HCT116 (cell line): Measurements from ENCODE around the gene SNTG2. TPM values are rescaled to one million over a fixed set of nuclear protein-coding genes. Genes with fewer than 3 reads are reported as not detected.

Experiments
- ATAC-seq: fragments of 200-7000 bp; cut with Tn5 transposase; 2 replicates; pipeline ENCODE4 v1.9.1; 2020; ENCODE audit warnings: mild to moderate bottlenecking, moderate library complexity
- BruUV-seq: library from RNA; stranded (reverse); fragments of 400-500 nt; replicated peaks from 2 replicates; lab custom pipeline; 2021; lab: Mats Ljungman, UMichigan
- CTCF ChIA-PET: fragments of 300-600 bp; sonication (Branson Sonifier 250); formaldehyde crosslinking; loops from one replicate; lab custom pipeline; 2021; ENCODE audit warnings: antibody characterized with exemption; lab: Charles Lee
- POLR2A ChIA-PET: fragments of 300-600, 350-600 bp; sonication (Branson Sonifier 250); formaldehyde crosslinking; loops from one replicate; lab custom pipeline; 2021; ENCODE audit warnings: antibody characterized with exemption; lab: Charles Lee
- RAD21 ChIA-PET, 2 experiments: fragments of 300-600 bp; sonication (Branson Sonifier 250); formaldehyde crosslinking; loops; one replicate each; lab custom pipeline; 2023; ENCODE audit warnings: low total read pairs in 2 of 2; ENCODE audit not compliant: uncharacterized antibody in 2 of 2, unreplicated experiment in 2 of 2, low non-redundant PET in 1 of 2; lab: Charles Lee
- DNase-seq: peaks from one replicate; pipeline ENCODE4 v3.0.0-alpha.2; 2010; ENCODE audit warnings: low read depth, low spot score
- H2AFZ ChIP-seq: fragments of 200-600 bp; shearing (Covaris generic), sonication (generic); 2 replicates; pipeline ENCODE4 v1.6.1; 2017; ENCODE audit warnings: low read depth, mixed run types, mixed read lengths, antibody characterized with exemption, low read length; ENCODE audit not compliant: poor library complexity, severe bottlenecking
- H3K27ac ChIP-seq: 2 replicates; pipeline ENCODE4 v1.5.1; 2012; ENCODE audit warnings: low read depth, low read length
- H3K27me3 ChIP-seq: fragments of 200-600 bp; sonication (generic); 2 replicates; pipeline ENCODE4 v1.6.1; 2016; ENCODE audit warnings: mixed run types, low read length, mixed read lengths; ENCODE audit not compliant: insufficient read depth
- H3K36me3 ChIP-seq, 2 experiments: fragments of 200-500 bp in 1 of 2; fragments of 200-600 bp in 1 of 2; sonication (Bioruptor generic) in 1 of 2; sonication (generic) in 1 of 2; 2 replicates each; pipeline versions ENCODE4 v1.5.1 to v1.6.1; 2014 to 2016; ENCODE audit warnings: low read length in 2 of 2, inconsistent platforms in 1 of 2, mixed read lengths in 1 of 2, mixed run types in 1 of 2; ENCODE audit not compliant: insufficient read depth in 2 of 2, control insufficient read depth in 1 of 2
- H3K4me1 ChIP-seq, 2 experiments: fragments of 200-600 bp in 1 of 2; sonication (generic) in 1 of 2; 2 replicates each; pipeline versions ENCODE4 v1.5.1 to v1.6.1; 2012 to 2017; ENCODE audit warnings: low read length in 2 of 2, inconsistent platforms in 1 of 2, mild to moderate bottlenecking in 1 of 2, mixed read lengths in 1 of 2, mixed run types in 1 of 2, moderate library complexity in 1 of 2; ENCODE audit not compliant: insufficient read depth in 2 of 2, control insufficient read depth in 1 of 2
- H3K4me2 ChIP-seq: fragments of 200-600 bp; sonication (generic); 2 replicates; pipeline ENCODE4 v1.6.1; 2017; ENCODE audit warnings: mixed run types, low read length, mixed read lengths
- H3K4me3 ChIP-seq, 2 experiments: fragments of 200-600 bp in 1 of 2; sonication (generic) in 1 of 2; replicated peaks in 1 of 2; 2 replicates each; pipeline ENCODE4 v1.5.1; 2011 to 2016; ENCODE audit warnings: low read length in 2 of 2, control low read depth in 1 of 2, low read depth in 1 of 2, mild to moderate bottlenecking in 1 of 2, mixed read lengths in 1 of 2, mixed run types in 1 of 2
- H3K79me2 ChIP-seq: fragments of 200-600 bp; sonication (generic); 2 replicates; pipeline ENCODE4 v1.6.1; 2017; ENCODE audit warnings: mild to moderate bottlenecking, mixed run types, low read length, moderate library complexity, mixed read lengths; ENCODE audit not compliant: insufficient read depth
- H3K9ac ChIP-seq: fragments of 200-600 bp; sonication (generic); 2 replicates; pipeline ENCODE4 v1.6.1; 2016; ENCODE audit warnings: low read length, mixed read lengths
- H3K9me2 ChIP-seq: fragments of 200-600 bp; sonication (generic), shearing (Covaris generic); 2 replicates; pipeline ENCODE4 v1.6.1; 2017; ENCODE audit warnings: mixed run types, mild to moderate bottlenecking, moderate library complexity; ENCODE audit not compliant: insufficient read depth
- H3K9me3 ChIP-seq, 2 experiments: fragments of 200-500 bp in 1 of 2; fragments of 200-600 bp in 1 of 2; sonication (Bioruptor generic) in 1 of 2; sonication (generic) in 1 of 2; 2 replicates each; pipeline ENCODE4 v1.6.1; 2014 to 2017; ENCODE audit warnings: low read length in 2 of 2, mixed read lengths in 2 of 2, inconsistent platforms in 1 of 2, low read depth in 1 of 2, mild to moderate bottlenecking in 1 of 2, mixed run types in 1 of 2, moderate library complexity in 1 of 2; ENCODE audit not compliant: control insufficient read depth in 1 of 2, insufficient read depth in 1 of 2
- H4K20me1 ChIP-seq: fragments of 200-600 bp; sonication (generic), shearing (Covaris generic); 2 replicates; pipeline ENCODE4 v1.6.1; 2017; ENCODE audit warnings: mixed run types, mild to moderate bottlenecking, moderate library complexity; ENCODE audit not compliant: insufficient read depth
- CBX3 ChIP-seq: IDR thresholded peaks from 2 replicates; pipeline ENCODE4 v1.6.1; 2012; ENCODE audit warnings: low read depth
- CEBPB ChIP-seq: IDR thresholded peaks from 2 replicates; pipeline ENCODE4 v1.6.1; 2012; ENCODE audit warnings: low read depth
- EGR1 ChIP-seq: IDR thresholded peaks from 2 replicates; pipeline ENCODE4 v1.6.1; 2012; ENCODE audit warnings: low read depth
- ELF1 ChIP-seq: IDR thresholded peaks from 2 replicates; pipeline ENCODE4 v1.6.1; 2012; ENCODE audit warnings: low read depth, borderline replicate concordance
- EZH2 ChIP-seq: fragments of 200-600 bp; sonication (generic); IDR thresholded peaks from 2 replicates; pipeline ENCODE4 v1.6.1; 2017; ENCODE audit warnings: antibody characterized with exemption, mixed run types
- JUND ChIP-seq: IDR thresholded peaks from 2 replicates; pipeline ENCODE4 v1.6.1; 2012
- POLR2AphosphoS5 ChIP-seq: IDR thresholded peaks from 2 replicates; pipeline ENCODE4 v1.6.1; 2011; ENCODE audit warnings: mild to moderate bottlenecking, low read depth, low read length, moderate library complexity
- SIN3A ChIP-seq: IDR thresholded peaks from 2 replicates; pipeline ENCODE4 v1.6.1; 2012; ENCODE audit warnings: low read depth
- SRF ChIP-seq: IDR thresholded peaks from 2 replicates; pipeline ENCODE4 v1.6.1; 2012; ENCODE audit warnings: low read depth
- ZFX ChIP-seq: fragments of 450-650 bp; IDR thresholded peaks from 2 replicates; pipeline ENCODE4 v1.6.1; 2017
- intact Hi-C: fragments of 100-400 bp; cut with micrococcal nuclease; formaldehyde crosslinking; loops from 2 replicates; pipeline ENCODE4 v1.10.0; 2022
- total RNA-seq: library from RNA; stranded (reverse); gene quantifications from one replicate; pipeline ENCODE4 v1.2.1, GENCODE V29; 2021; ENCODE audit not compliant: unreplicated experiment
- TF ChIP-seq, protein P1 (sequence below), 3 experiments: fragments of 200-600 bp in 1 of 3; sonication (generic) in 1 of 3; IDR thresholded peaks in 2 of 3; conservative IDR thresholded peaks in 1 of 3; 2 replicates each; pipeline ENCODE4 v1.5.1; 2012 to 2017; ENCODE audit warnings: low read depth in 2 of 3, low read length in 2 of 3, antibody characterized with exemption in 1 of 3, borderline replicate concordance in 1 of 3, control low read depth in 1 of 3, mild to moderate bottlenecking in 1 of 3, mixed read lengths in 1 of 3, mixed run types in 1 of 3, moderate library complexity in 1 of 3; ENCODE audit not compliant: insufficient read depth in 1 of 3
- TF ChIP-seq, protein P2 (sequence below): IDR thresholded peaks from 2 replicates; pipeline ENCODE4 v1.6.1; 2012
- TF ChIP-seq, protein P3 (sequence below): IDR thresholded peaks from 2 replicates; pipeline ENCODE4 v1.6.1; 2012

Gene SNTG2
- total RNA-seq, 1 experiment from 2014 or later, result not detected

DNA sequence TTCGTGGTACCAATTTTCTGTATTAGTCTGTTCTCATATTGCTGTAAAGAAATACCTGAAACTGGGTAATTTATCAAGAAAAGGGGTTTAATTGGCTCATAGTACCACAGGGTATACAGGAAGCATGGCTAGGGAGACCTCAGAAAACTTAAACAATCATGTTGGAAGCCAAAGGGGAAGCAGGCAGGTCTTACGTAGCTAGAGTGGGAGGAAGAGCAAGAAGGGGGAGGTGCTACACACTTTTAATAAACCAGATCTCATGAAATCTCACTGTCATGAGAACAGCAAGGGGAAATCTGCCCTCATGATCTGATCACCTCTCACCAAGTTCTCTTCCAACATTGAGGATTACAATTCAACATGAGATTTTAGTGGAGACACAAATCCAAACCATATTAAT is 235.8 kb downstream of the SNTG2 start:
- ChIA-PET CTCF (no interaction called here), RAD21 (no interaction called here), POLR2A (no interaction called here)
- Histone ChIP-seq H3K79me2 (no peaks in the 10 kb centered on the region), H3K4me1 (no peaks in the 10 kb centered on the region), H2AFZ (no peak overlapping the region), H3K27me3 (no peaks in the 10 kb centered on the region), H3K36me3 (no peaks in the 10 kb centered on the region; a peak in 1 of 4 replicates), H3K9me2 (no peaks in the 10 kb centered on the region), H3K27ac (no peak overlapping the region), H4K20me1 (no peaks in the 10 kb centered on the region), H3K4me3 (no peak overlapping the region), H3K4me2 (no peak overlapping the region), H3K9ac (no peak overlapping the region), H3K9me3 (no peaks in the 10 kb centered on the region)
- ATAC-seq (no peak), DNase-seq (no peak)
- no TSS peak for BruUV-seq
- TF ChIP-seq JUND (no peak), ZFX (no peak), SIN3A (no peak), EZH2 (no peak), ELF1 (no peak), POLR2AphosphoS5 (no peak), CEBPB (no peak), EGR1 (no peak), SRF (no peak), CBX3 (no peak)
- TF ChIP-seq, protein P1, sequence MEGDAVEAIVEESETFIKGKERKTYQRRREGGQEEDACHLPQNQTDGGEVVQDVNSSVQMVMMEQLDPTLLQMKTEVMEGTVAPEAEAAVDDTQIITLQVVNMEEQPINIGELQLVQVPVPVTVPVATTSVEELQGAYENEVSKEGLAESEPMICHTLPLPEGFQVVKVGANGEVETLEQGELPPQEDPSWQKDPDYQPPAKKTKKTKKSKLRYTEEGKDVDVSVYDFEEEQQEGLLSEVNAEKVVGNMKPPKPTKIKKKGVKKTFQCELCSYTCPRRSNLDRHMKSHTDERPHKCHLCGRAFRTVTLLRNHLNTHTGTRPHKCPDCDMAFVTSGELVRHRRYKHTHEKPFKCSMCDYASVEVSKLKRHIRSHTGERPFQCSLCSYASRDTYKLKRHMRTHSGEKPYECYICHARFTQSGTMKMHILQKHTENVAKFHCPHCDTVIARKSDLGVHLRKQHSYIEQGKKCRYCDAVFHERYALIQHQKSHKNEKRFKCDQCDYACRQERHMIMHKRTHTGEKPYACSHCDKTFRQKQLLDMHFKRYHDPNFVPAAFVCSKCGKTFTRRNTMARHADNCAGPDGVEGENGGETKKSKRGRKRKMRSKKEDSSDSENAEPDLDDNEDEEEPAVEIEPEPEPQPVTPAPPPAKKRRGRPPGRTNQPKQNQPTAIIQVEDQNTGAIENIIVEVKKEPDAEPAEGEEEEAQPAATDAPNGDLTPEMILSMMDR (IDR thresholded peaks at IDR 0.05 in 2 of 3, conservative IDR thresholded peaks at IDR 0.05 in 1 of 3; ENCODE audit: borderline replicate concordance in 1 of 3, insufficient read depth in 1 of 3, low read depth in 2 of 3, low read length in 2 of 3), result no peak
- TF ChIP-seq, protein P2, sequence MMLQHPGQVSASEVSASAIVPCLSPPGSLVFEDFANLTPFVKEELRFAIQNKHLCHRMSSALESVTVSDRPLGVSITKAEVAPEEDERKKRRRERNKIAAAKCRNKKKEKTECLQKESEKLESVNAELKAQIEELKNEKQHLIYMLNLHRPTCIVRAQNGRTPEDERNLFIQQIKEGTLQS, result no peak
- TF ChIP-seq, protein P3, sequence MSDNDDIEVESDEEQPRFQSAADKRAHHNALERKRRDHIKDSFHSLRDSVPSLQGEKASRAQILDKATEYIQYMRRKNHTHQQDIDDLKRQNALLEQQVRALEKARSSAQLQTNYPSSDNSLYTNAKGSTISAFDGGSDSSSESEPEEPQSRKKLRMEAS, result no peak
- intact Hi-C loops, result no loop called here
